AG04450 (cell line): ENCODE data around the gene CKB. TPM values are rescaled to one million over a fixed set of nuclear protein-coding genes. Genes with fewer than 3 reads are reported as not detected.
"Not testable (repeated sequence)": the region's sequence is repeated elsewhere in the genome, so short reads cannot be mapped to it uniquely, and the experiment has no call there.

Experiments
- CTCF ChIA-PET: fragments of 300-600, 350-600 bp; formaldehyde crosslinking; extraction: SDS; loops from one replicate; lab custom pipeline; 2022; ENCODE audit warnings: antibody characterized with exemption, inconsistent platforms; lab: Charles Lee
- POLR2A ChIA-PET: fragments of 350-600 bp; formaldehyde crosslinking; extraction: SDS; loops from one replicate; lab custom pipeline; 2021; ENCODE audit warnings: antibody characterized with exemption, inconsistent platforms; lab: Yijun Ruan, JAX
- DNase-seq: peaks from one replicate; pipeline ENCODE4 v3.0.0-alpha.2; 2011; ENCODE audit warnings: low read depth, low spot score
- H3K27ac ChIP-seq: one replicate; pipeline ENCODE4 v1.5.1; 2012; ENCODE audit warnings: low read depth, low read length, control low read depth
- H3K27me3 ChIP-seq: one replicate; pipeline ENCODE4 v1.6.0; 2012; ENCODE audit warnings: low read length; ENCODE audit not compliant: control insufficient read depth, insufficient read depth
- H3K4me3 ChIP-seq: 2 replicates; pipeline ENCODE4 v1.5.1; 2011; ENCODE audit warnings: mild to moderate bottlenecking, low read depth, low read length, control low read depth
- H3K9me3 ChIP-seq: 2 replicates; pipeline ENCODE4 v1.5.1; 2012; ENCODE audit warnings: low read length; ENCODE audit not compliant: control insufficient read depth, insufficient read depth
- CTCF ChIP-seq: IDR thresholded peaks from 2 replicates; pipeline ENCODE4 v1.5.1; 2011; ENCODE audit warnings: low read depth, low read length, control low read depth, inconsistent platforms
- polyA plus RNA-seq: library from polyadenylated mRNA; depleted of rRNA; stranded (reverse); fragments of >200 nt; gene quantifications from 2 replicates; pipeline ENCODE4 v1.2.3, GENCODE V29; 2011

CKB gene
- polyA plus RNA-seq, 1 experiment = 11.7 TPM

- Histone ChIP-seq H3K27ac (no peak overlapping the region), H3K9me3 (peaks cover 9% of the 10 kb centered on the region), H3K4me3 (no peak overlapping the region), H3K27me3 (peaks cover 14% of the 10 kb centered on the region)
- TF ChIP-seq CTCF = no peak
- ChIA-PET POLR2A (no interaction called here), CTCF (interaction anchor here (5.2 kb wide), 1 partner anchor 8 kb away, joined by 29 read pairs; no protein-coding TSS in a partner anchor)
- DNase-seq = no peak
Measured at GRCh38 chr14:103526247-103526913, 3.8 kb upstream of the CKB start.

- DNase-seq, H3K27ac ChIP-seq, H3K4me3 ChIP-seq, H3K9me3 ChIP-seq, POLR2A ChIA-PET, CTCF ChIA-PET: not testable (repeated sequence)
- peaks cover 18% of the 10 kb centered on the region for H3K27me3 ChIP-seq
Measured at GRCh38 chr14:103525430-103526246, 3.0 kb upstream of the CKB start.

GRCh38 chr14:103524002-103524935 is 1.6 kb upstream of the CKB start:
- ChIA-PET POLR2A (no interaction called here), CTCF (no interaction called here)
- peaks cover 9% of the 10 kb centered on the region for H3K9me3 ChIP-seq
- TF ChIP-seq CTCF = no peak
- H3K4me3 ChIP-seq = no peak overlapping the region
- DNase-seq = no peak
- H3K27ac ChIP-seq = no peak overlapping the region
- H3K27me3 ChIP-seq = peaks cover 20% of the 10 kb centered on the region

GRCh38 chr14:103523575-103523954 is 935 bp upstream of the CKB start:
- no peak for TF ChIP-seq CTCF
- H3K4me3 ChIP-seq = no peak overlapping the region
- H3K27me3 ChIP-seq = peaks cover 20% of the 10 kb centered on the region
- H3K27ac ChIP-seq = no peak overlapping the region
- CTCF ChIA-PET = no interaction called here
- POLR2A ChIA-PET = no interaction called here
- DNase-seq = no peak
- H3K9me3 ChIP-seq = peaks cover 7% of the 10 kb centered on the region

GRCh38 chr14:103521951-103522563 is 573 bp downstream of the CKB start:
- TF ChIP-seq CTCF = no peak
- ChIA-PET CTCF (interaction anchor here (0.7 to 1.1 kb wide), 2 partner anchors 21 to 25 kb away, joined by 3 to 4 read pairs; no protein-coding TSS in a partner anchor), POLR2A (interaction anchor here (1.0 kb wide), 1 partner anchor 39 kb away, joined by 3 read pairs; no protein-coding TSS in a partner anchor)
- H3K4me3 ChIP-seq = peak overlapping the region; percentile 53
- H3K27ac ChIP-seq = no peak overlapping the region
- DNase-seq = no peak
- peaks cover 20% of the 10 kb centered on the region for H3K27me3 ChIP-seq
- peaks cover 6% of the 10 kb centered on the region for H3K9me3 ChIP-seq
